Activated naive CD8-positive, alpha-beta T cell (primary cell): Measurements from ENCODE around the gene MADCAM1.

Experiments
- H3K27ac Mint-ChIP-seq: one replicate; pipeline ENCODE4 v1.8.0; 2021; ENCODE audit warnings: mixed read lengths
- H3K27me3 Mint-ChIP-seq: one replicate; pipeline ENCODE4 v1.8.0; 2021; ENCODE audit warnings: mixed read lengths
- H3K36me3 Mint-ChIP-seq: one replicate; pipeline ENCODE4 v1.8.0; 2021; ENCODE audit warnings: mixed read lengths
- H3K4me1 Mint-ChIP-seq: one replicate; pipeline ENCODE4 v1.8.0; 2021; ENCODE audit warnings: low read depth, mixed read lengths
- H3K4me3 Mint-ChIP-seq: one replicate; pipeline ENCODE4 v1.8.0; 2021; ENCODE audit warnings: mild to moderate bottlenecking, mixed read lengths
- H3K9me3 Mint-ChIP-seq: one replicate; pipeline ENCODE4 v1.8.0; 2021; ENCODE audit warnings: low read depth, mixed read lengths

MADCAM1 gene

GRCh38 chr19:507286-508203, 11.3 kb downstream of the MADCAM1 start, which contains the start of gene TPGS1:
Gene TPGS1 (plus strand): TSS chr19:507497. CDS start chr19:507507, 10 bp downstream.
- peak within 1 kb of the TSS; percentile 92 for H3K4me3 Mint-ChIP-seq
- no peaks in the 10 kb centered on the region for H3K36me3 Mint-ChIP-seq
- H3K27me3 Mint-ChIP-seq, result no peaks in the 10 kb centered on the region
- H3K9me3 Mint-ChIP-seq, result no peaks in the 10 kb centered on the region
- H3K4me1 Mint-ChIP-seq, result peaks cover 41% of the 10 kb centered on the region
- H3K27ac Mint-ChIP-seq, result peak within 1 kb of the TSS; percentile 100

DNA sequence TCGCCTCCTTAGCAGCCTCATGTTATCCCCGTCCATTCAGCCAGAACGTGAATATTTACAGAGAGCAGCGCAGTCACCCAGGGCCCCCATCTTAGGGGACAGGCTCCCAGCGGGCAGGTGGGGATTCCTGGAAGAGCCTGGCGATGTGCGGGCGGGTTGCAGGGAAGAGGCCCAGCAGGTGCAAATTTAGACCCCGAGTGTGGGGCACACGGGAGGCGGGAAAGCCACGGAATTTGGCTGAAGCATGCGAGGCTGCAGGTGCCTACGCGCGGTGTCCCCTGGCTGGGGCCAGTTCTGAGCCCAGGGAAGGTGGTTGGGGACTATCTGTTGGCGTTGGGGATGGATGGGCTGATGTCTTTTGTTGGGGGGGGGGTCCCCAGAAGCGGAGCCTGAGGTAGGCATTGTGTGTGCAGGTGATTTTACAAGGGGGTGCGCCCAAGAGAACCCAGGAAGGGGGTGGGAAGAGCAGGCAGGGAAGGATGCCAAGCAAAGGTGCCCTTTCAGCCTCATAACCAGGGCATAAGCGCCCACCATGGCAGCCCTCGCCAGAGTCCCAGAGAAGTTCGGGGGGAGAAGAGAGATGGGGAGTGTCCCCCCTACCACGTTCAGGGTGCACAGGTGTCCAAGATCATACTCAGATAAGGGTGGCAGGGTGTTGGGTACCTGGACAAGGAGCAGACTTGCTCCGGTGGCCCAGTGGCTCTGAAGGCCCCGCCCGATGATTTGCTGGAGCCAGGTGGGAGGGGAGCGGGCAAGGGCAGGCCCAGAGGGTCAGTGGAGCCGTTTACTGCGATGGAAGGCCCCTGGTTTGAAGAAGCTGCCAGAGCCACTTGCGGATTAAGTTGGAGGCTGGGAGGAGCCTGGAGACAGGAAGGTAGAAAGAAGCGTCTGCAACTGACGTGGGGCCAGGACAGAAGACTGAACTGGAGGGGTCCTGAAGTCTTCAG, 12.2 kb downstream of the MADCAM1 start:
- H3K4me1 Mint-ChIP-seq, result peaks cover 41% of the 10 kb centered on the region
- H3K27ac Mint-ChIP-seq, result peak overlapping the region; percentile 87
- H3K4me3 Mint-ChIP-seq, result peak overlapping the region; percentile 92
- no peaks in the 10 kb centered on the region for H3K36me3 Mint-ChIP-seq
- H3K27me3 Mint-ChIP-seq, result no peaks in the 10 kb centered on the region
- no peaks in the 10 kb centered on the region for H3K9me3 Mint-ChIP-seq

DNA sequence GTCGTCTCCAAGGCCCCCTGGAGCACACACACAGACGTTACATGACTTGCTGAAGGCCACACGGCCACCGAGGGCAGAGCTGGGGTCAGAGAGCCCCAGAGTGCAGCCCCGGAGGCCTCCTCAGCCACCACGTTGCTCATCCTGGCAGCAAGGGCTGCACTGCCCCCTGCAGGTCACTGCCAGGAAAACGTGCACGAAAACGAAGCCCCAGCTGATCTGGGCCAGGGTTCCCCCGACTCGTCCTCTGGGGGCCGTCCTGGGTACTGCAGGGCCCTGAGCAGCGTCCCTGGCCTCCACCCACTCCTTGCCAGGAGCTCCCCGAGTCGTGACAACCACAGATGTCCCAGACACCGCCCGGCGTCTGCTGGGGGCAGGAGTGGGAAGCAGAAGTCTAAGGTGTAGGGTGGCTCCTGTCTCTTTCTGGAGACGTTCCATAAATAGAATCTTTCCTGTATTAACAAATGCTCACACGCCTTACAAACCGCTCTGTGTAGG, 14.4 kb downstream of the MADCAM1 start:
- peak overlapping the region; percentile 98 for H3K27ac Mint-ChIP-seq
- H3K4me3 Mint-ChIP-seq, result peak overlapping the region; percentile 90
- peaks cover 4% of the 10 kb centered on the region for H3K36me3 Mint-ChIP-seq
- H3K4me1 Mint-ChIP-seq, result peaks cover 46% of the 10 kb centered on the region
- no peaks in the 10 kb centered on the region for H3K27me3 Mint-ChIP-seq
- no peaks in the 10 kb centered on the region for H3K9me3 Mint-ChIP-seq

DNA sequence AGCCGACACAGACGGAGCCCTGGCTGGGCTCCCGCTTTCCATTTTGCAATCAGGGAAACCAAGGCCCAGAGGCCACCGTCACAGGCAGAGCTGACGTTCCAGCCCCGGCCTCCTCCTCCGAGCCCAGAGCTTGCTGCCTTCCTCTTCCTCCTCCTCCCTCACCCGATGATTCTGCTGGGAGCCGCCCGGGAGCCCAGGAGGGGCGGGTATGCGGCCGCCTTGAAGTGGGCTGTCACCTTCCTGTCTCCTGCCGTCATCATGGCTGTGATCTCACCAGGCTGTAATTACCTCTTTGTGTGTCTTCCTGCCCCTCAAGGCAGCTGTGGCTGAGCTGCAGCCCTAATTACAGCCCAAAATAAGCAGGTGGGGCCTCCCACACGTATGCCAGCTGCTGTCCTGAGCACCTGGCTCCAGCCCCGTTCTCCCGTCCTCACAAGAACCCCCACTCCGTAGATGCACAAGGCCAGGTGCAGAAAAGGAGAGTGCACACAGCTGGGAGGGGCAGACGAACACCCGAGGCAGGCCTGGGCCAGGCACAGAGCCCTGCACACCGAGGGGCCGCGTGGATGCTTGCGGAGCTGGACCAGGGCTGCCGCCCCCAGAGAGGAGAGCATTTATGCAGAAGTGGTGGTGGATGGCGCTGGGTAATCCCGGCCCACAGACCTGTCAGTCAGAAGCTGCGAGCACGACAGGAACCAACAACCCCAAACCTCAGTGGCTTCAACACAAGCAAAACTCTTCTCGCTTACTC, 15.0 kb downstream of the MADCAM1 start:
- H3K36me3 Mint-ChIP-seq, result peaks cover 4% of the 10 kb centered on the region
- no peaks in the 10 kb centered on the region for H3K27me3 Mint-ChIP-seq
- no peaks in the 10 kb centered on the region for H3K9me3 Mint-ChIP-seq
- peaks cover 46% of the 10 kb centered on the region for H3K4me1 Mint-ChIP-seq
- H3K27ac Mint-ChIP-seq, result peak overlapping the region; percentile 98
- peak overlapping the region; percentile 90 for H3K4me3 Mint-ChIP-seq

GRCh38 chr19:512547-513365, 16.5 kb downstream of the MADCAM1 start:
- H3K9me3 Mint-ChIP-seq, result no peaks in the 10 kb centered on the region
- no peak overlapping the region for H3K27ac Mint-ChIP-seq
- H3K36me3 Mint-ChIP-seq, result peaks cover 4% of the 10 kb centered on the region
- no peak overlapping the region for H3K4me3 Mint-ChIP-seq
- H3K27me3 Mint-ChIP-seq, result no peaks in the 10 kb centered on the region
- peaks cover 50% of the 10 kb centered on the region for H3K4me1 Mint-ChIP-seq

DNA sequence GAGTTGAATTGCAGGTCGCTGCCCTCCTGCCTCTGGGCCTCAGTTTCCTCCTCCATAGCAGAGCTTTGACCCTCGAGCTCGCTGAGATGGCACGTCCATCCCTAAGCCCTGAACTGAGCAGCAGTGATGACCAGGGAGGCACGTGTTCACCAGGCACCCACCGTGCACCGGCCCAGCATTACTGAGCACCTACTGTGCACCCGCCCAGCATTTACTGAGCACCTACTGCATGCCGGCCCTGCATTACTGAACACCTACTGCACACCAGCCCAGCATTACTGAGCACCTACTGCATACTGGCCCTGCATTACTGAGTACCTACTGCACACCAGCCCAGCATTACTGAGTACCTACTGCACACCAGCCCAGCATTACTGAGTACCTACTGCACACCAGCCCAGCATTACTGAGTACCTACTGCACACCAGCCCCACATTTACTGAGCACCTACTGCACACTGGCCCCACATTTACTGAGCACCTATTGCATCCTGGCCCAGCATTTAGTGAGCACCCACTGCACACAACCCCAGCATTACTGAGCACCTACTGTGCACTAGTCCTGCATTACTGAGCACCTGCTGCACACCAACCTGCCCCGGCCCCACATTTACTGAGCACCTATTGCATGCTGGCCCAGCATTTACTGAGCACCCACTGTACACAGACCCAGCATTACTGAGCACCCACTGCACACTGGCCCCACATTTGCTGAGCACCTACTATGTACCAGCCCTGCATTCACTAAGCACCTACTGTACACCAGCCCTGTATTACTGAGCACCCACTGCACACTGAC, 17.3 kb downstream of the MADCAM1 start:
- H3K4me1 Mint-ChIP-seq, result peaks cover 44% of the 10 kb centered on the region
- H3K4me3 Mint-ChIP-seq, result no peak overlapping the region
- H3K27me3 Mint-ChIP-seq, result no peaks in the 10 kb centered on the region
- no peaks in the 10 kb centered on the region for H3K9me3 Mint-ChIP-seq
- peaks cover 4% of the 10 kb centered on the region for H3K36me3 Mint-ChIP-seq
- H3K27ac Mint-ChIP-seq, result peak overlapping the region; percentile 64

DNA sequence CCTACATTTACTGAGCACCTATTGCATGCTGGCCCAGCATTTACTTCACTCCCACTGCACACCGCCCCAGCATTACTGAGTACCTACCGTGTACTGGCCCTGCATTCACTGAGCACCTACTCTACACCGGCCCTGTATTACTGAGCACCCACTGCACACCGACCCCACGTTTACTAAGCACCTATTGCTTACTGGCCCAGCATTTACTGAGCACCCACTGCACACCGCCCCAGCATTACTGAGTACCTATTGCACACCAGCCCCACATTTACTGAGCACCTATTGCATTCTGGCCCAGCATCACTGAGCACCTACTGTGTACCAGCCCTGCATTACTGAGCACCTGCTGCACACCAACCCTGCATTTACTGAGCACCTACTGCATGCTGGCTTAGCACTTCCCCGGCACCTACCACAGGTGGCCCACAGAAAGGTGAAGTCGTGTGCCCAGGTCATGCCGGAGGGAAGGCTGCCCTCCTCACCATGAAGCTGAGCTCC, 17.9 kb downstream of the MADCAM1 start:
- Mint-ChIP-seq H3K4me3 (no peak overlapping the region), H3K9me3 (no peaks in the 10 kb centered on the region), H3K4me1 (peaks cover 38% of the 10 kb centered on the region), H3K27ac (peak overlapping the region; percentile 64), H3K27me3 (no peaks in the 10 kb centered on the region), H3K36me3 (peaks cover 4% of the 10 kb centered on the region)

GRCh38 chr19:517721-518597, 21.7 kb downstream of the MADCAM1 start:
- Mint-ChIP-seq H3K36me3 (peaks cover 4% of the 10 kb centered on the region), H3K9me3 (no peaks in the 10 kb centered on the region), H3K4me1 (peaks cover 15% of the 10 kb centered on the region), H3K4me3 (no peak overlapping the region), H3K27ac (no peak overlapping the region), H3K27me3 (no peaks in the 10 kb centered on the region)

GRCh38 chr19:518598-519231, 22.4 kb downstream of the MADCAM1 start:
- Mint-ChIP-seq H3K36me3 (peaks cover 4% of the 10 kb centered on the region), H3K4me1 (peaks cover 15% of the 10 kb centered on the region), H3K27me3 (no peaks in the 10 kb centered on the region), H3K9me3 (no peaks in the 10 kb centered on the region), H3K4me3 (no peak overlapping the region), H3K27ac (no peak overlapping the region)

- peaks cover 8% of the 10 kb centered on the region for H3K4me1 Mint-ChIP-seq
- no peak overlapping the region for H3K27ac Mint-ChIP-seq
- H3K36me3 Mint-ChIP-seq, result no peaks in the 10 kb centered on the region
- no peaks in the 10 kb centered on the region for H3K27me3 Mint-ChIP-seq
- H3K4me3 Mint-ChIP-seq, result no peak overlapping the region
- no peaks in the 10 kb centered on the region for H3K9me3 Mint-ChIP-seq
Measured at GRCh38 chr19:519449-519865, 23.2 kb downstream of the MADCAM1 start.

DNA sequence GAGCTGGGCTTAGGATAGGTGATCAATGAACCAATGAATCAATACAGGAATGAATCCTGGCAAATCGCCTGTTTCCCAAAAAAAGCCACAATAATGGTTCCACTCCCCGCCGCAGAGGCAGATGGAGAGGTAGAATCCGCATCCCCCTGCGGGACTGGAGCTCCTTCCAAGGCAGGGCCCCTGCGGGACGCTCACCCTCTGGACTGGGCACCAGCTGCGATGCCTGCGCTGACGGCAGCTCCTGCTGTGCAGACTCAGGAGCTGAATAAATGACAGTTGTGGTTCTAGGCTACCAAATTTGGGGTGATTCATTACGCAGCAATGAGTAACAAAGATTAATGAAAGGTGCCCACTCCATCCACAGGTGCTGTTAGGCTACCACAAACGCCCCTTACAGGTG, 26.4 kb downstream of the MADCAM1 start:
- Mint-ChIP-seq H3K4me3 (no peak overlapping the region), H3K27ac (no peak overlapping the region), H3K27me3 (no peaks in the 10 kb centered on the region), H3K9me3 (no peaks in the 10 kb centered on the region), H3K36me3 (no peaks in the 10 kb centered on the region), H3K4me1 (peaks cover 3% of the 10 kb centered on the region)
